GM15510 (cell line): Measurements from ENCODE around the gene C16orf96.

Source experiments
- POLR2A ChIP-seq: IDR thresholded peaks from 3 replicates; pipeline ENCODE4 v1.6.1; 2011; ENCODE audit warnings: borderline replicate concordance; ENCODE audit not compliant: insufficient read length; ENCODE audit errors: extremely low read depth

C16orf96 gene

DNA sequence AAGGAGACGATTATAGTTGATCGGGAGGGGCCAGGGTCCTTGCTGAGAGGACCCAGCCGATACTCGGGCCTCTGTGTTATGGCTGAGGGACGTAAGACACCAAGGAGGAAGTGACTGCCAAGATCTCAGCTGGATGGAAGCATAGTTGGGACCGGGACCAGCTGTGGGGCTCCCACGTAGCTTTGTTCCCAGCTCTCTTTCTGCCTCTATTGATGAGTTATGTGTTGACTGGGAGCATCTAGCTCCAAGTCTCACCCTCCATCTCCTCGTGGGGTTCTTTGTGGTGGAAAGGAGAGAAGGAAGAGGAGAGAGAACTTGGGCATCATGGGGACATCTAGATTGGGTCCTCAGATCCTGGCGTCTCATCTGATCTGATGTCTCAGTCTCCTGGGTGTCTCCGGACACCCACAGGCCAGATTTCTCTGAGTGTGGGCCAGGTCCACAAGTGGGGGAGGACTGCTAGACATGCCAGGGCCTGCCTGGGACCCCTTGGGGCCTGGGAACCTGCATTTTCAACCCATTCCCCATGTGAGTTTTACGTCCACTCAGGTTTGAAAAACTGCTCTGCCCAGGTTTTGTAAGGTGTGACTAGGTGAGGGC is 69.5 kb downstream of the C16orf96 start:
- TF ChIP-seq POLR2A, result no peak

DNA sequence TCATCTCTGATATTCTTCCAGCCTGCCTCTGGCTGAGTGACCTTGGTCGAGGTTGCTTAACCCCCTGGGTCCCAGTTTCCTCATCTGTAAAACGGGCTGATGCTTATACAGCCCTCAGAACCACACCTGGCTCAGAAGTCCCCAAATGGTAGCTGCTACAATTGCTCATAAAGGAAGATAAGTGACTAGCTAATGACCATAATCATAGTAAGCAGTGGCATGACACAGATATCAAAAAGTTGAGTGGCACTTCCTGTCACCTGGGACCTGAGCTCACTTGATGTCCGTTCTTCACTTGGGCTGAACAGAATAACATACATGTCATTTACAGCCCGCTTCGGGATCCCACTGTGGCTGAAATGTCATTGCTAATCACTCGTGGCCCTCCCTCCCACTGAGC is 70.3 kb downstream of the C16orf96 start:
- no peak for TF ChIP-seq POLR2A

DNA sequence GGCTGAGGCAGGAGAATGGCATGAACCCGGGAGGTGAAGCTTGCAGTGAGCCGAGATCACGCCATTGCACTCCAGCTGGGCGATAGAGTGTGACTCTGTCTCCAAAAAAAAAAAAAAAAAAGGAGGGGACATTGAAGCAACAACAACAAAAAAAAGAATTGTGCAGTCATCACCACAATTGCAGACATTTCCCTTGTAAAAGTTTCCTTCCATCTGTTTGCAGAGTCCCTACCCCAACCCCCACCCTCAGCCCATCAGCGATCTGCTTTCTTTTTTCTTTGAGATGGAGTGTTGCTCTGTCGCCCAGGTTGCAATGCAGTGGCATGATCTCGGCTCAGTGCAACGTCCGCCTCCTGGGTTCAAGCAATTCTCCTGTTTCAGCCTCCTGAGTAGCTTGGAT is 72.1 kb downstream of the C16orf96 start:
- no peak for TF ChIP-seq POLR2A

DNA sequence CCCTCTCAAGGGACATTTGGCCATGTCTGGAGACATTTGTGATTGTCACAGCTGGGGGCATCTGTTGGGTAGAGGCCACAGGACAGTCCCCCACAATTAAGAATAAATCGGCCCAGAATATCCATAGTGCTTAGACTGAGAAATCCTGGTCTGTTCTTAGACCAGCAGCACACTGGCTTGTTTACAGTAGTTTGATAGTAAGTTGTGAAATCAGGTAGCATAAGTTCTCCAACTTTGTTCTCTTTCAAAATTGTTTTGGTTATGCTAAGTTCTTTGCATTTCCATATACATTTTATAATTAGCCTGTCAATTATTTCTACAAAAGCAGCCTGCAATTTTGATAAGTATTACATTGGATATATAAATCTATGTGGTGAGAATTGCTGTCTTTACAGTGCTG is 75.3 kb downstream of the C16orf96 start:
- TF ChIP-seq POLR2A, result no peak

DNA sequence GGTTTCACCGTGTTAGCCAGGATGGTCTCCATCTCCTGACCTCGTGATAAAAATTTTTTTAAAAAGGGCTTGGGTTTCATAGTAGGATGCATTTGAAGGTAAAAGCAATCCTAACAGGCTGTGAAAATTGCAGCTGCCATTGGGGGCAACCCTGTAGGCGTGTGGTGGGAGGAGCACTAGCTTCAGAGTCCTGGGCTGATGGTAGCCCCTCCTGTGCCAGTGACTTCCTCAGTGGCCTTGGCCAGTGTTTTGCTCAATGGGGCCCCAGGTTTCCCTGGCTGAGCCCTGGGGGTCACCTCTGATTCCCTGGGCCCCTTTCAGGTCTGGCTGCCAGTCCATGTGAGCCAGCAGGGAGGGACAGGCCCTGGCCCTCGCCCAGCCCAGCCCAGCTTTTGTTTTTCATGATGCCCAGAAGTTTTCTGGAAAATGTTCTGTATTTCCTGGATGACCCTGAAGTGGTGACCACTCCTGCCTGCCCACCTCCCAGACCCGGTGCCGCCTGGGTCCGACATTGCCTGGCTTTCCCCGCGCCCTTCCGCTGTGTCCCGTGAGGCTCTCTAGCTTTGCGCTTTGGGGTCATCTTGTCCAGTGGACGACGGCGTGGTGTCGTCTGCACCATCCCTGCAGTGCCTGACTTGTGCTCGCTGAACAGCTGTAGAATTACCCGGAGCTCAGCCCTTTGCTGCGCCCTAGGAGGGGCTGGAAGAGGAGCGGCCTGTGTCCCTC is 77.9 kb downstream of the C16orf96 start:
- TF ChIP-seq POLR2A, result no peak

DNA sequence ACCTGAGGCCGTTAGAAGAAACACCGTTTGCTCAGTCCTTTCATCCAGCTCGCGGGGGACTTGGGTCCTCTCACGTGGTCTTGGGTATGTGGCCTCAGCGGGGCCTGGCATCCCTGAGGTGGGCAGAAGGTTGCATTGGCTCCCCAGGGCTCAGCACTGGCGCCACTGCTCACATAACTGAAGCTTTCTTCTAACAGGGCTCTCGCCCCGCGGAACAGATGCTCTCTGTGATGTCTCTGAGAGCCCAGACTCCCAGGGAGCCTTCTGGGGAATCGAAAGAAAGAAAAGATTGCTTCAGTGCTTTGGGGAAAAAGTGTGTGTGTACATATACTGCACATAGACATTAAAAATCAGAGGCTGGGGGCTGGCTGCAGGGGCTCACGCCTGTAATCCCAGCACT is 78.6 kb downstream of the C16orf96 start:
- no peak for TF ChIP-seq POLR2A

DNA sequence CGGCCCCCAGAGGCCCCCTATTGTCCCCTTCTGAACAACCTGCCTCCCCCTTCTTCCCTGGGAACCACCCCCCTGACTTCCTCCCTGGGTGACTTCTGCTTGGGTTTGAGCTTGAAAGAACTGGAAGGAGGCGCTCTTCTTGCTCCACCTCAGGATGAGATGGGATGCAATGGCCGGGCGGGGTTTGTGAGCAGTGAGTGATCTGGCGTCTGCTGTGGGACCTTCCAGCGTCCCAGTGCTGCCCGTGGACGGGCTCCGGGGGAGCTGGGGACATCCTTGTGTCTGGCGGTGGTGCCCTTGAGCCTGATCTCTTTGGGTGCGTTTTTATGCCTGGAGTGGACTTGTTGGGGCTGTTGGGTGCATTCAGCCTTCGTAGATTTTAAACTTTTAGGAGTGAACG is 80.1 kb downstream of the C16orf96 start:
- no peak for TF ChIP-seq POLR2A

DNA sequence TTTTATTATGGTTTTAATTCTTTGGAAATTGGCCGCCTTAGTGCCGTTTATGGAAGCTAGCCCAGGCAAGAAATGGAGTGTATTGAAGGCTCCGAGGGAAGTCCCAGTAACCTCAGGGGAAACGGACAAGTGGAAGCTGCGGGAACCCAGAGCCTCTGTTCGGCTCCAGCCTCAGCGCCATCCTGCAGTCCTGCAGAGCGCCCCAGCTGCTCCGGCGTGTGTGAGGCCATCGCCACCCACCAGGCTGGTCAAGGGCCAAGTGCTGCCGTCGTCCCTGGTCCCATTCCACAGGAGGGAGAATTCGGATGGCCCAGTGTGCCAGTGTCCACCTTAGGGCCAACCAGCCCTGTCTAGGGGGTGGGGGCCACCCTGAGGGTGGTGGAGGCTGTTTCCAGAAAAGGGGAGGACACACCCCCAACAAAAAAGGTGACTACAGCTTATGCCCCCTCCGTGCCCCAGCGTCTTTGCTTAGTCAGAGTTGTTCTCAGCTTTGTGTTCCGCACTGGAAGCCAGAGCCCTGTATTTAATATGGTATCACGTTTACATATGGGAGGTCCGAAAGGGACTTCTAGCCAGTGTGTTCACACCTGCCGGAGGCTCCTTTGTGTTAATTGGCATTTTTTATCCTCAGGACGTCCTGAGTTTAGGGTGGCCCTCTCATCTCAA is 81.5 kb downstream of the C16orf96 start:
- TF ChIP-seq POLR2A, result no peak

DNA sequence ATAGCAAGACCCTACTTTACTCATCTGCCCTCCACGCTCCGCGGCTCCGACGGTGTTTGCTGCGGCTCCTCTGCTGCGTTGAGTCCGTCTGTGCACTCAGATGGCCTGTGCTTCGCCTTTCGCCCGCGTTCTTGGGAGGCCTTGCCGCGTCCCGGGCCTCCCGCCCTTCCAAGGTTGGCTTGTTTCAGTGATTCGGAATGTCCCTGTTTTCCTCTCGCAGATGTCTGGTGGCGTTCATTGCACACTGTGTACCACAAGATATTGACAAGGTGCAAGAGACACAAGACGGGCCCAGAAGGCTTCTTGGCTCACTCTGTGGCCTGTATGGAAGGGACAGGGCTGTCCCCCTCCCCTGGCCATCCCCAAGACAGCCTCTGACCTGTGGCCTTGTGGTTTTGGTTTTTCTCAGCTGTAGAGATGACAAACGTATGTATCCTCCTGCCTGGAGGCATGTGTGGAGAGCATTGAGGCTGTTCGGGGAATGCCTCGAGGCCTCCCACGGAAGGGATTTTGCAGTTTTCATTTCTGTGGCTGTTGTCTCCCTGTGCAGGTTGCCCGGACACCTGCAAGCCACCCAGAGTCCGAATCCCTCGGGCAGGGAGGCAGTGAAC is 83.9 kb downstream of the C16orf96 start:
- no peak for TF ChIP-seq POLR2A

DNA sequence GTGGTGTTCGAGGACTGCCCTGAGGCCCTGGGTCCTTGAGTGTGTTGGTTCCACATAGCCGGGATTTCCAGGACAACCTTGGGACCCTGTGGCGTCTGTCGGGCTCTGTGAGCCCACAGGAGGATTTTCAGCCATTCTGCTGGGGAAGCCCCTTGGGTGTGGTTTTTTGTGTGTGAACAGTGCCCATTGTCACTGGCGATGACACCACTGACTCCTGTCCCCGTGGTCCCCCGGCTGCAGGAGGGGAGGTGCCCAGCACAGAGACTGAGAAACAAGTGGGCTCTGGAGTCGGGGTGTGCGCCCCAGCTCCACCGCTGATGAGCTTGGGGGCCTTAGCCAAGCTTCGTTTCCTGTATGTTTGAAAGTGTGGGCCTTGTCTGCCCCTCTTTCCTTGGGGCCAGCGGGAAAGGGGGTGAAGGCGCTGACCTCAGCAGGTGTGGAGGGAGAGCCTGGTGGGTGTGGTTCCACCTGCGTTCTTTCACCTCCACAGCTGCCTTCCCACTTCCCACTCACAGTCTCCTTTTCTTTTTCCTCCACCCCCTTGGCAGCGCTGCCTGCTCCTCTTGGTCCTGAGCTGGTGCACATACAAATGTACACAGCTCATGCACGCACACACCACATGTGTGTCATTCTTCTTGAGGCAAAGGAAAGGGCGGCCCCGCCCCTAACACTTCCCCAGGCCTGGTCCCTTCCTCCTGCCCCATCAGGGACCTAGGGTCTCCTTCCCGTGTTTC is 84.6 kb downstream of the C16orf96 start:
- no peak for TF ChIP-seq POLR2A

DNA sequence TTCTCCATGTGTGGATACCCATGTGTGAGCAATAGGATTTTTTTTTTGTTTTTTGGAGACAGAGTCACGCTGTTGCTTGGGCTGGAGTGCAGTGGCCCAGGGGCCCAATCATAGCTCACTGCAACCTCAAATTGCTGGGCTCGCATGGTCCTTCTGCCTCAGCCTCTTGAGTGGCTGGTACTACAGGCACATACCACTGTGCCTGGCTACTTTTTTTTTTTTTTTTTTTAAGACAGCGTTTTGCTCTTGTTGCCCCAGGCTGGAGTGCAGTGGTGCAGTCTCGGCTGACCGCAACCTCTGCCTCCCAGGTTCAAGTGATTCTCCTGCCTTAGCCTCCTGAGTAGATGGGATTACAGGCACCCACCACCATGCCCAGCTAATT is 85.2 kb downstream of the C16orf96 start:
- no peak for TF ChIP-seq POLR2A

DNA sequence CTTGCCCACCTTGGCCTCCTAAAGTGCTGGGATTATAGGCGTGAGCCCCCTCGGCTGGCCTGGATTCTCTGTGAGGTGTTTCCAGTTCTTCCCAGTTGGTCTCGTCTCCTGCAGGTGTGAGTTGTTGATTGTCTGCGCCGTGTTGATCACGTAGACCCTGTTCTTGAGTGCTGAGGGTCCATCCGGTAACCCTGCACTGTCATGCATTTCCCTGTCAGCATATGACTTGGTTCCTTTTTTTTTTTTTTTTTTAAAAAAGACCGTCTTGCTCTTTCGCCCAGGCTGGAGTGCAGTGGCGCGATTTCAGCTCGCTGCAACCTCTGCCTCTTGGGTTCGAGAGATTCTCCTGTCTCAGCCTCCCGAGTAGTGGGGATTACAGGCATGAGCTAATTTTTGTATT is 85.8 kb downstream of the C16orf96 start:
- no peak for TF ChIP-seq POLR2A

DNA sequence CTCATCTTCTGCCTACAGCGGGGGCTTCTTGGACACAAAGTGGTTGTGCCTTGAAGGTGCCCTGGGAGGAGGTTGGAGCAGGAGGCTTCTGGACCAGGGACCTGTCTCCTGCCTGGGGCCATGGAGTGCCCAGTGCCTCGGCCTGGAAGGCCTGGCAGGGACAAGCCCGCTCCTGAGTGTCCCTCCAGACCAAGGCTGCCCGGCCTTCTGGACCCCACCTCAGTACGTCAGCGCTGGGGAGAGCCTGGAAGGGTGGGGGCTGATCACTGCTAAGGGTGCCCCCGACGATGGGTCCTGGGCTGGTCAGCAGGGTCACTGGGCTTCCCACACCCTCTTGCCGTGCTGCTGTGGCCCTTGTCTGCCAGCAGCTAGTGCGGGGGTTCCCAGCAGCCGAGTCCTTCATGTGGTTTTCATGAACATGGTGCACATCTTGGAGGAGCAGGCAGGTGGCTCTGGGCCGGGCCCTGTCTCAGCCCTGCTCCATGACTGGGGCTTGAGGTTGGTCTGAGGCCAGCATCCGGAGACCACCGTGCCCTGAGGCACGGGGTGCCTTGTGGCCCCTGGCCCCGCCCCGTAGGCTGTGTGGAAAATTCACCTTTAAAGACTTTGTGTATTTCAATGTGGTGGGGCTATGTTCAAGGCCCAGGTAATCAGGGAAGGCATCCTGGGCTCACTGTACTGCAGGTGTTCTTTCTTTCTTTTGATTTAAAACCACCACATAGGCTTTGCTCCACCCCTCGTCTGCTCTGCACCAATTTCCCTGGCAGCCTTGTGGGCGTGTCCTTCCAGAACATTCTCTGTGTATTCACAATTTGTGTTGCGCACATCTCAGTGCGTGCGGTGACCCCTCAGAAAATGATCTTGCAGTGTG is 90.9 kb downstream of the C16orf96 start:
- no peak for TF ChIP-seq POLR2A

DNA sequence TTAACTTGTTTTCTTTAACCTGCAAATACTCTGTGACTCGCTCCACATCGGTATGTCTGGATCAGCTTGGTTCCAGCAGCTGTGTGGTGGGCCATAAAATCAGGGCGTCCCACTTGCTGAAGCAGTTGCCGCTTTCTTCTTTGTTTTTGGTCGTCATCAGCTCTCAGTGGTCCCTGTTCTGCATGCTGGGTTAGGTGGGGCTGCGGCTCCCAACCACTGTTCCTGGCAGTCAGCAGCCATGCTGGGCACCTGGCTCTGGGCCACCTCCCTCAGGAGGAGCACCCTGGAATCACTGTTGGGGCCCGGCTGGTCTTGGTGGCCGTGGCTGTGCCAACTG is 91.5 kb downstream of the C16orf96 start:
- no peak for TF ChIP-seq POLR2A
